ENCODE measurements around the gene SLC25A21.

The SLC25A21 gene

DNA sequence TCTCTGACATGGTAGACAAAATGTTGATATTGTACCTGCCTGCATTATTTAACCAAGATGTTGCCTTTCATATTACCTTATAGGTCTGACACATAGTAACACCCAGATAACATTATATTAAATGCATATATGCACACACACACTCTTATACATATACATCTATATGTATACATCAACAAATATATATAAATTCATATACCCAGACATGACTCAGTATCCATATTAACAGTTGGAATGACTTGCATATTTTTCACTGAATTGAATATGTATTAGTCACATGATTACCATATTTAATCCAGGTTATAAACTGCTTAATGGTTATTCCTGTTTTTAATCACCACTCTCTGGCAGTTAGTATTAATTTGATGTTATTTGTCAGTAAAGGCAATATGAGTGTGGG lies 425.5 kb downstream of the SLC25A21 start:
- DNase-seq (ENCODE audit: low read depth, low spot score) = no peak
- no peak overlapping the region for H3K9ac ChIP-seq (ENCODE audit: insufficient read length)
- no peaks in the 10 kb centered on the region for H3K36me3 ChIP-seq (ENCODE audit: insufficient read depth, low read length)
- H3K4me3 ChIP-seq = no peak overlapping the region
- H3K9me3 ChIP-seq (ENCODE audit: low read depth, low read length) = no peaks in the 10 kb centered on the region
- TF ChIP-seq POLR2AphosphoS5 (IDR thresholded peaks at IDR 0.05; ENCODE audit: borderline replicate concordance, low read depth, low read length) (no peak), EZH2 (IDR thresholded peaks at IDR 0.05) (no peak), FOXP2 (optimal IDR thresholded peaks at IDR 0.05; ENCODE audit: control extremely low read depth, extremely low read length, insufficient read depth) (no peak)
- H3K27ac ChIP-seq = no peak overlapping the region

DNA sequence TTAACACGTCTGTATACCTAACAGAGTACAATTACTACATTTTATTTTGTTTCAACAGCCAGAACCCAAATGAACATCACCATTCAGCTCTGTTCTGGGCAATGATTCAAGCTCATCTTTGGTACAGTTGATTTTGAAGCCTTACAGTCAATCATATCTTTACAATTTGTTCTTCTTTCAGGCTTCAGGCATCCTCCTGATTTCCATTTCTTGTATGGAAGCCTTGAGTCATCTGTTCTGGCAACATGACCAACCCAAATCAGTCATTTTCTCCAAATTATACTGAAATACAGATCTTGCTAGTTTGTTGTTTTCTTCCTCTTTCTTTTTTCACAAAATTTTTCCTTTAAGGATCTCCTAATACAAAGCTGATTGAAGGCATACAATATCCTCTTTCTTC lies 430.5 kb downstream of the SLC25A21 start:
- H3K4me3 ChIP-seq = no peak overlapping the region

DNA sequence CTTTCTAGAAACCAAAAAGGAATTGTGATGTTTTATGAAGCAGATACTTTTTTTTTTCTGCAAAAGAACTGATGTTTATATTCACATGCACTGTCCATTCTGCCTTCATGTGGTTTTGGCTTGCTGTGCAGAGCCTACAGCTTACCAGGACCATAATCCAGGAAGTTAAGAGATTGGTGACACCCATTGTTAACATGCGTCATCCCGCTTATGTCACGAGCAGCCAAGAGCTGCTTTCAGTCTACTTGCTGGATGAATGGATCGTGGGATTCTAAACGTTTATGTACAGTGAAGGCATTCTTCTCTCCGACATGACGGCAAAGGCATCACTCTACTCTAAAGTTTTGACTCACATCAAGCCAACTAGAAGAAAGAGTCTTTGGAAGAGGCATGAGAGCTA lies 434.1 kb downstream of the SLC25A21 start:
- Histone ChIP-seq H3K9ac (ENCODE audit: insufficient read length) (no peak overlapping the region), H3K9me3 (ENCODE audit: low read depth, low read length) (no peaks in the 10 kb centered on the region), H3K36me3 (ENCODE audit: insufficient read depth, low read length) (no peaks in the 10 kb centered on the region), H3K4me3 (no peak overlapping the region), H3K27ac (no peak overlapping the region)
- no peak for DNase-seq (ENCODE audit: low read depth, low spot score)
- no peak for TF ChIP-seq FOXP2 (optimal IDR thresholded peaks at IDR 0.05; ENCODE audit: control extremely low read depth, extremely low read length, insufficient read depth)
- TF ChIP-seq POLR2AphosphoS5 (IDR thresholded peaks at IDR 0.05; ENCODE audit: borderline replicate concordance, low read depth, low read length) = no peak
- no peak for TF ChIP-seq EZH2 (IDR thresholded peaks at IDR 0.05)

More for the DNA sequence above, 430.5 kb downstream of the SLC25A21 start:
- H3K27ac ChIP-seq = no peak overlapping the region
- TF ChIP-seq FOXP2 (optimal IDR thresholded peaks at IDR 0.05; ENCODE audit: control extremely low read depth, extremely low read length, insufficient read depth) = no peak
- TF ChIP-seq POLR2AphosphoS5 (IDR thresholded peaks at IDR 0.05; ENCODE audit: borderline replicate concordance, low read depth, low read length) = no peak
- no peak for TF ChIP-seq EZH2 (IDR thresholded peaks at IDR 0.05)
- H3K9ac ChIP-seq (ENCODE audit: insufficient read length) = no peak overlapping the region
- no peaks in the 10 kb centered on the region for H3K36me3 ChIP-seq (ENCODE audit: insufficient read depth, low read length)
- DNase-seq (ENCODE audit: low read depth, low spot score) = no peak
- H3K9me3 ChIP-seq (ENCODE audit: low read depth, low read length) = no peaks in the 10 kb centered on the region

DNA sequence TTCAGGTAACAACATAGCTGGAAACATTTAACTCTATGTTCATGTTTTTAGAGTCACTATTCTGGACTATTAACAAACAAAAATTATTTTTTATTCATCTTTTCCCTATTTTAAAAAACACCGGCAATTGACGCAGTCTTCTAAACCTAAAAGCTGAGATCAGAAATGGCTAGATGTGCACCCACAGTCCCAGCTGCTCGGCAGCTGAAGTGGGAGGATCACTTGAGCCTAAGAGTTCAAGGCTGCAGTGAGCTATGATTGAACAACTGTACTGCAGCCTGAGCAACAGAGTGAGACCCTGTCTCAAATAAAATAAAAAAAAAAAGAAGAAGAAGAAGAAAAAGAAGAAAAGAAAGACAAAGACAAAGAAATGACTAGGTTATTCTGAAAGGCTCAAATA lies 446.3 kb downstream of the SLC25A21 start:
- H3K27ac ChIP-seq = no peak overlapping the region
- no peak for TF ChIP-seq EZH2 (IDR thresholded peaks at IDR 0.05)
- no peak for TF ChIP-seq FOXP2 (optimal IDR thresholded peaks at IDR 0.05; ENCODE audit: control extremely low read depth, extremely low read length, insufficient read depth)
- TF ChIP-seq POLR2AphosphoS5 (IDR thresholded peaks at IDR 0.05; ENCODE audit: borderline replicate concordance, low read depth, low read length) = no peak
- no peak overlapping the region for H3K9ac ChIP-seq (ENCODE audit: insufficient read length)
- DNase-seq (ENCODE audit: low read depth, low spot score) = no peak
- no peaks in the 10 kb centered on the region for H3K36me3 ChIP-seq (ENCODE audit: insufficient read depth, low read length)
- H3K4me3 ChIP-seq = no peak overlapping the region
- H3K9me3 ChIP-seq (ENCODE audit: low read depth, low read length) = no peaks in the 10 kb centered on the region

DNA sequence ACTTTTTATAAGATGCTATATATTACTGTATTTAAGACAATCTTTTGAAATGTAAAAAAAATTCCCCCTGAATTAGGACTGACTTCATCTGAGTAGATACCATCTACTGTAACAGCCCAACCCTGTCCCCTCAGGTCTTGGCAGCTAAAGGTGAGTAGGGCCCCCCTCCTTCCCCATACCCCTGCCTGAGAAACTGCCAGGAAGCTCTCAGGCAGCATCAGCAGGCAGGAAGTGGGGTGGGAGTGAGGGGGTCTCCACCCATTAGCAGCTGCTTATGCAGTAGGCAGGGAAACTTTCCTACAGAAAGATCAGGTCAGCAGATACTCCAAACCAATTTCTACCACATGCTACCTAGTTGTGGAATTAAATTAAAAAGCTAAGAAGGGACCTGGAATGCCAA lies 448.2 kb downstream of the SLC25A21 start:
- TF ChIP-seq FOXP2 (optimal IDR thresholded peaks at IDR 0.05; ENCODE audit: control extremely low read depth, extremely low read length, insufficient read depth) = no peak
- TF ChIP-seq POLR2AphosphoS5 (IDR thresholded peaks at IDR 0.05; ENCODE audit: borderline replicate concordance, low read depth, low read length) = no peak
- no peak for TF ChIP-seq EZH2 (IDR thresholded peaks at IDR 0.05)

DNA sequence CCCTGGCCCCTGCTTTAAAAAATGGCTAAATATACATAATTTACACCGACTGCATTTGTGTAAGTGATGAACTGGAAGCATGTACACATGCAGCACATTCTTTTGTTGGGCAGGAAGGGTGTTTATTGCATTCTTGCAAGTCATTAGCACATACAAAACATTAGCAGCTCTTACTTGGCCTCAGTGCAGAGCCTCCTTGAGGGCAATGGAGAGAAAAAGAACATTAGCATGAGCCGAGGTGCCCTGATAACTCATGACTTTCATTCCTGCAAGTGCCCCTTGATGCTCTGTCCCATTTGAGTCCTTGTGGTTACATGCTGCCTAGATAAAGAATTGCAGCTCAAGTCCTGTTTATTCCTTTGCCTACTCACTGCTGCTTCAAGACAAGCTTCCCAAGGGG lies 448.9 kb downstream of the SLC25A21 start:
- no peak overlapping the region for H3K27ac ChIP-seq
- no peak for TF ChIP-seq POLR2AphosphoS5 (IDR thresholded peaks at IDR 0.05; ENCODE audit: borderline replicate concordance, low read depth, low read length)

More for the DNA sequence above, 448.2 kb downstream of the SLC25A21 start:
- no peaks in the 10 kb centered on the region for H3K36me3 ChIP-seq (ENCODE audit: insufficient read depth, low read length)
- no peak for DNase-seq (ENCODE audit: low read depth, low spot score)
- no peak overlapping the region for H3K4me3 ChIP-seq
- no peak overlapping the region for H3K27ac ChIP-seq
- no peak overlapping the region for H3K9ac ChIP-seq (ENCODE audit: insufficient read length)
- no peaks in the 10 kb centered on the region for H3K9me3 ChIP-seq (ENCODE audit: low read depth, low read length)

DNA sequence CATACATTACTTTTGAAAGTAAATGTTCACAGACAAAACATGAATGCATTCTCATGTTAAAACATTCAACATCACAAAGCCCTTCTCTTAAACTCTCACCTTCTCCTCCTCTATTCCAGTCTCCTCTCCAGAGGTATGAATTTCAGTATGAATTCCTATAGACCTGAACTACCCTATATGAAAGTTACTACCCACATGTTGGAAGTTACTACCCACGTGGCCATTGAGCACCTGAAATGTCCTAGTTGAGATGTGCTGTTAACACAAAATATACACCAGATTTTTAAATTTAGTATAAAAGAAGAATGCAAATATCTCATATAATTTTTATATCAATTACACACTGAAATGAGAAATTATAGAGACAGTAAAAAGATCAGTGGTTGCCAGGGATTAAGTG lies 450.5 kb downstream of the SLC25A21 start:
- Histone ChIP-seq H3K36me3 (ENCODE audit: insufficient read depth, low read length) (no peaks in the 10 kb centered on the region), H3K27ac (no peak overlapping the region), H3K9ac (ENCODE audit: insufficient read length) (no peak overlapping the region), H3K9me3 (ENCODE audit: low read depth, low read length) (no peaks in the 10 kb centered on the region), H3K4me3 (no peak overlapping the region)
- TF ChIP-seq EZH2 (IDR thresholded peaks at IDR 0.05) (no peak), POLR2AphosphoS5 (IDR thresholded peaks at IDR 0.05; ENCODE audit: borderline replicate concordance, low read depth, low read length) (no peak), FOXP2 (optimal IDR thresholded peaks at IDR 0.05; ENCODE audit: control extremely low read depth, extremely low read length, insufficient read depth) (no peak)
- DNase-seq (ENCODE audit: low read depth, low spot score) = no peak

More for the DNA sequence above, 448.9 kb downstream of the SLC25A21 start:
- Histone ChIP-seq H3K36me3 (ENCODE audit: insufficient read depth, low read length) (no peaks in the 10 kb centered on the region), H3K4me3 (no peak overlapping the region), H3K9me3 (ENCODE audit: low read depth, low read length) (no peaks in the 10 kb centered on the region), H3K9ac (ENCODE audit: insufficient read length) (no peak overlapping the region)
- DNase-seq (ENCODE audit: low read depth, low spot score) = no peak

DNA sequence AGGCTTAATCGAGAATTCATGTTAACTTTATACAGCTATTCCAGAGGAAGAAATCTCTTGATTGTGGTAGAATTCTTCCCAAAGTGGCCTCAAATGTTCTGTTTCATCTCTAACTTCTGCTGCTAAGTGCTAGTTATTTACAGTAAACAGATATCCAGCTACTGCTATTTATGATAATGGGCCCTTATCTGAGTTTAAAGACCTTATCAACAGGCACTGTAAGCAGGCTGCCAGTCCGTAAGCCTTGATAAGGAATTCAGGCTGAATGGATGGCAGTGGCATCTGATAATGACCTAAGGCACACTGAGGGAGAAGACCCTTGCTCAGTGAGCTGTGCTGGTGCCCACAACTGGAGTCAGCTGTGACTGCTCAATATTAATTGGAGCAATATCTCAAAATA lies 451.7 kb downstream of the SLC25A21 start:
- Histone ChIP-seq H3K27ac (no peak overlapping the region), H3K9me3 (ENCODE audit: low read depth, low read length) (no peaks in the 10 kb centered on the region), H3K9ac (ENCODE audit: insufficient read length) (no peak overlapping the region), H3K4me3 (no peak overlapping the region), H3K36me3 (ENCODE audit: insufficient read depth, low read length) (no peaks in the 10 kb centered on the region)
- TF ChIP-seq FOXP2 (optimal IDR thresholded peaks at IDR 0.05; ENCODE audit: control extremely low read depth, extremely low read length, insufficient read depth) (no peak), POLR2AphosphoS5 (IDR thresholded peaks at IDR 0.05; ENCODE audit: borderline replicate concordance, low read depth, low read length) (no peak), EZH2 (IDR thresholded peaks at IDR 0.05) (no peak)
- DNase-seq (ENCODE audit: low read depth, low spot score) = no peak

DNA sequence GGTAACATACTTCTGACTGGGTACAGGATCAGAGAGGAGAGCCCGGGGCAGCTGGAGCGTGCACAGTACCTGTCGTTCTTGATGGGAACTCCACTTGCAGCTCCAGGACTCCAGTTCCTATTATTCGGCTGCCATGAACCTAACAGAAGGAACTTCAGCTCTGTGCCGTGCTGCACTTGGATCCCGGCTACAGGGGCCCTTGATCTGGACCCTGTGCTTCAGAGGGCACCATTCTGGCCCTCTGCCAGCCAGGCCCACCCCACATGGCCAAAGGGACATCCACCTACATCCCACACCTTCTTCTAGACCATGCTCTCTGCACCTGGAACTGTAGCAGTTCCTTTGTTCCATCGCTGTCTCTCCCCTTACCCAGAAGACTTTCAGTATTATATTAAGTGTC lies 452.6 kb downstream of the SLC25A21 start:
- Histone ChIP-seq H3K36me3 (ENCODE audit: insufficient read depth, low read length) (no peaks in the 10 kb centered on the region), H3K27ac (no peak overlapping the region), H3K9ac (ENCODE audit: insufficient read length) (no peak overlapping the region), H3K9me3 (ENCODE audit: low read depth, low read length) (no peaks in the 10 kb centered on the region), H3K4me3 (no peak overlapping the region)
- DNase-seq (ENCODE audit: low read depth, low spot score) = no peak
- no peak for TF ChIP-seq FOXP2 (optimal IDR thresholded peaks at IDR 0.05; ENCODE audit: control extremely low read depth, extremely low read length, insufficient read depth)

Measured in SK-N-MC (cell line).